ENCODE results near the gene ADAMTS3.

Gene ADAMTS3

DNA sequence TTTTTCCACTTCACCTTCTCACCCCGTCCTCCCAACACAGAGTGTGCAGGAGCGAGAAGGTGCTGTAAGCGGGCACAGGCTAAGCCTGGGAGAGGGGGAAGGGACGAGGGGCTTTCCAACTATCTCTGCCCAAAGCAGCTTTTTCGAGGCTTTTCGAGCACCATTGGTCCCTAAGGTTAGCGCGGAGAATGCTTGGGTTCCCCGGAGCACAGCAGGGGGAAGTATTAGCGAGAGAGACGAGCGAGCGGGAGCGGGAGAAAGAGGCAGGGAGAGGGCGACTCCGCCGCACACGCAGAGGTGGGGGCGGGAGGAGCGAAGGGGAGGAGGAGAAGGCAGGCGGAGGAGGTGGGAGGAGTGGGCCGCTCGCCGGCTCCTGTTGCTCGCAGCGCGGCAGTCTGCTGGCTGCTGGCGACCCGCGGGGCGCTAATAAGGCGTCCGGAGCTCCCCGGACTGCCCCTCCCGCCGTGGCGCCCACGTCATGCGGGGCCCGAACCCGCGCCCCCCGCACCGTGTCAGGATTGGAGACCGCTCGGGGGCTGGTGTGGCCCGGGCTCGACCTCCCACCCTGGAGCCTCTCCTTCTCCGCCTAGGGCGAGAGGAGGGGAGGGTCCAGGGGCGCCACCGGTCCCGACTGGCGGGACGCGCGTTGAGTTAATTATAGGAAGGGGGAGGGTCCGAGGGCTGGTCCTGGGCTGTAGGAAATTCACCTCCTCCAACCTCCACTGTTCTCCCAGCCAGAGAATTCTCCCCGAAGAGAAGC is at the start of gene ADAMTS3:
TSS of gene ADAMTS3 (minus strand) at position 263 of the 760 bp plus-strand sequence. CDS start 459 bp downstream, outside the sequence.
- DNase-seq (ENCODE audit: low spot score), result no peak

DNA sequence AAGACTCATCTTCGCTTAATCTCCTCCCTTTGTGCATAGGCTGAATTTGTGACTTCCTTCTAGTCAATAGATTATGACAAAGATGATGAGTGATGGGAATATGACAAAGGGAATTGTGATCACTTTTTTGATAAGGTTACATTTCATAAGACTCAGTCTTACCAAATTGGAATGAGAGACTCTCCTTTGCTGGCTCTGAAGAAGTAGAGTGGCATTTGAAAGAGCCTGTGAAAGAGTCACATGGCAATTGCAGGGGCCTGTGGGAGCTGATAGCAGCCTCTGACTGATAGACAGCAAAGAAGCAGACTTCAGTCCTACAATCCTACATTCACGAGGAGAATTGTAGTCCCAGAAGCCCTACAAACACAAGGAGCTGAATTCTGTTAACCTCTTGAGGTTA is 44.9 kb upstream of the ADAMTS3 start:
- no peak for DNase-seq (ENCODE audit: low spot score)

DNA sequence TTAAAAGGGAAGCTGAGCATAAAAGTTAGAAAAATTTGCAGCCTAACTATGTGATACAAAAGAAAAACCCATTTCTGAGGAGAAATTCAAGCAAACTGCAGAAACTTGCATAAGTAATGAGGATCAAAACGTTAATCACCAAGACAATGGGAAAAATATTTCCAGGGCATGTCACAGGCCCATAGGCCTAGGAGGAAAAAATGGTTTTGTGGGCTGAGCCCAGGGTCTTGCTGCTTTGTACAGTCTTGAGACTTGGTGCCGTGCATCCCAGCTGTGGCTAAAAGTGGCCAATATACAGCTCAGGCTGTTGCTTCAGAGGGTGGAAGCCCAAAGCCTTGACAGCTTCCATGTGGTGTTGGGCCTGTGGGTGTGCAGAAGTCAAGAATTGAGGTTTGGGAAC is 37.7 kb upstream of the ADAMTS3 start:
- DNase-seq (ENCODE audit: low spot score), result no peak

DNA sequence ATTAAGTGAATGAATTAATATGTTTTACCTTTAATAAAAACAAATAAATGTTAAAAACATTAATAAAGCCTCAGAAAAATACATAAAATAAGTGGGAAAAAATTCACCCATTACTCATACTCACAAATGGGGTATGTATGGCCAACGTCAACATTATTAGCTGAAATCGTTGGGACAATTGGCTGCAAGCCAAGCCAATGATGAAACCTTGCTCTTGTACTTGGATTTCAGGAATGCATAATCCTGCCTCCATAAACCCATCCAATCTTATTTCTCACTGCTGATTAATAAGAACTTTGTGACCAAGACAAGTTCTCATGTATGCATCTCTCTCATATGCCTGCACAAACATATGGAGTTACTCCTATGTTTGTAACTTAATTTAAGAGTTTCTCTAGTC is 35.3 kb upstream of the ADAMTS3 start:
- no peak for DNase-seq (ENCODE audit: low spot score)

DNA sequence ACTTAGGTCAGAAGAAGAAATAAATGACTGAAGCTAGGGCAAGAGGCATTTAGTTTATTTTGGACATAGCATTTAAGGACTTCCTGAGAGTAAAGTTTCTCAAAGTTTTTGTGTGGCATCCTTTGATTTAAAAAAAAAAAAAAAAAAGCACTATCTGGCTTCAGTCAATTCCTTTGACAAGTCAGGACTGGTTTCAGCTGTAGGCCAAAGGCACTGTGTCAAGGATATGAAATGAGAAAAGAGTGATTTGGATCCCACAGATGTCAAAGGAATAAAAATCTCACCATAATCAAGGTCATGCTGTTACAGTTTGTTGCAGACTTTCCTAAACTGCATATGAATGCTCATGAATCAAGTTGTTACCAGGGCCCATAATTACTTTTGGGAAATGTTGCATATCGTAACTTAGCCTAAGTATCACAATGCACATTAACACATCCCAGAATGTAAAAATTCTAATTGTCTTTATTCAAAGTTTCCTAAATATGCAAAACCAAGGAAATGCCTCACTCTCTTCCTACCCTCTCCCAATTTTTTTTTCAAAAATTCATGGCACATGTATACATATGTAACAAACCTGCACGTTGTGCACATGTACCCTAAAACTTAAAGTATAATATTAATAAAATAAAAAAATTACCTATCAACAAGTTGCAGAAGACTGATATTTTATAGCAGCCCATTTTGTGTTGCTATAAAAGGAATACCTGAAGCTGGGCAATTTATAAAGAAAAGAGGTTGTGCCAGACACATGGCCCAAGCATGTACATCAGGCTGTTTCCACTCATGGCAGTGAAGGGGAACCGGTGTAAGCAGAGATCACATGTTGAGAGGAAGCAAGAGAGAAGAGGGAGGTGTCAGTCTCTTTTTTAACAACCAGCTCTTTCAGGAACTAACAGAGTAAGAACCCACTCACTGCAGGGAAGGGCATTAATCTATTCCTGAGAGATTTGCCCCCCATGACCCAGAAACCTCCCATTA is 33.7 kb upstream of the ADAMTS3 start:
- DNase-seq (ENCODE audit: low spot score), result no peak

DNA sequence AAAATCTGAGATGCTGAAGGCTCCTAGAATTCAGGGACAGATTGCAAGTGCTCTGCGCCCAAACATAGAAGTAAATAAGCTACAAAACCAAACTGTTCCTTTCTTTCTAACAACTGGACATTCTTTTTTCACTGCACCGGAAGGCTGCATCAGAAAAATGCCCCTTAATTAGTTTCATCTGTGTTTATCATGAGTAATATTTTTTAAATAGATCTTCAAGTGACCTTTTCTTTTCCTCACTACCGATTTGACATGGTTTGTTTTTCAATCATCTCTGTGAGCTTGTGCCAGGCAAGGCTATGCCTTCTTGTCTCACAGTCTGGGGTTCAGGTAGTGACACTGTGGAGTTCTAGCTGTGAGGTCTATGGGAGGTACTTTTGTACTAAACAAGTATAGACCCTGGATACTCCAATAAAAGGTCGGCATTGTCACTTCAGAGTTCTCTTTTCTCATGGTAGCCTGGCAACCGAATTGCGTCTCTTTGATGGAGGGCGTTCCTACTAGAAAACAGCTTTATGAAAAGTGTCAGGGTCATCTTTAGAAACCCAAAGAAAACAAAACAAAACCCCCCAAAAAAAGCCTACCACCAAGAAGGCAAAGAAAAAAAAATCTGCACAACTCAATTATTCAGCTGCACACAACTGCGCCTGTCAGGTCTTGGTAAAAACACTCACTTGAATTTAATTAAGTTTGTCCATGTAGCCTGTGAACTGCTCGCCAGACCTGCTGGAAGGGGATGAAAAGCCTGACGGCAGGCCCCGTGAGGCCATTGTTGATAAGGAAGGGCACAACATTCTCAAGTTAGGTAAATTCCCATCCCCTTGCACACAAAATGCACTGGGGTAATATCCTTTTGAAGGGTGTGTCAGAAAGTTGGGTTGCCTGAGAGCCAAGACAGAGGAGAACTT is 22.8 kb upstream of the ADAMTS3 start:
- no peak for DNase-seq (ENCODE audit: low spot score)

DNA sequence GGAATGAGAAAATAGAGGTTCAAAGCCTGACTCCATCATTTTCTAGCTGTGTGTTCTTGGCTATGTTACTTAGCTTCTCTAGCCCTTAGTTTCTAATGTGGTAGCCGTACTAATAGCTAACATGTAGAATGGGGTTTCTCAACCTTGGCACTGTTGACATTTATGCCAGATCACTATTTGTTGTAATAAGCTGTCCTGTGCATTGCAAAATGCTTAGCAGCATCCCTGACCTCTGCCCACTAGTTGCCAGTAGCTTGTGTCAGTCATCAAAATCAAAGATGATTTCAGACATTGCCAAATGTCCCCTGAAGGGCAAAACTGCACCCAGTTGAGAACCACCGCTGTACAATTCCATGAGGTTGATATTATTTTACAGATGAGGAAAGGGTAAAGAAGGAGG is 18.3 kb upstream of the ADAMTS3 start:
- DNase-seq (ENCODE audit: low spot score), result no peak

DNA sequence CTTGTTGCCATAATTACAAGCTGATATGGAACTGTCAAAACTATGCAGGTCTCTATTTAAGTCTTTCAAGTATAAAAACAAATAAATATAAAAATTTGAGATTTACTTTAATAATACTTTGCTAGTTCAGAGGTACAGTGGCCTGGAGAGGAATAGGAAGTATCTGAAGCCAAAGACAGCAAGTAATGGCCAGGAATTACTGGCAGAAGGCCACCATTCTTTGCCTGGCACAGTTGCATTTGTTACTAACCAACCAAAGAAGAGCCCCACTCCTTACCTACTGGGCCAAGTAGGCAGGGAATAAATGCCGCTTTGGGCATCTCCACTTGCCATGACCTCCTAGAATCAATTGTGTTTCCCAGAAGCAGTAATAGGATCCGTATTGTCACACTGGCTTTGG is 13.8 kb upstream of the ADAMTS3 start:
- DNase-seq (ENCODE audit: low spot score), result no peak

DNA sequence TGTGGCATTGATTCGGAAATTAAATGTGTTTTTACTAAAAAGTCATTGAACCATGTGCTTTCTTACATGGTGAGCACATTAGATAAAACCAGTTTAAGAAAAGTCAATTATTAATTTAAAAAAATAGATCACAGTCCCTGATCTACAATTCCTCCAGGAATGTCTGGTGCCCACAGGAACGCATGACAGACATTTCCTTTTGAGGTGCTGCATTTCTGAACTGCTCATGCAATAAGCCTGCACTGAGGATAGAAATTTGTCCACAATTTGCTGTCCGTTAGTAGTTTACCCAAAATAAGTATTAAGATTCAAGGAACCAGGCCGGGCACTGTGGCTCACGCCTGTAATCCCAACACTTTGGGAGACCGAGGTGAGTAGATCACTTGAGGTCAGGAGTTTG is 8.2 kb upstream of the ADAMTS3 start:
- no peak for DNase-seq (ENCODE audit: low spot score)

DNA sequence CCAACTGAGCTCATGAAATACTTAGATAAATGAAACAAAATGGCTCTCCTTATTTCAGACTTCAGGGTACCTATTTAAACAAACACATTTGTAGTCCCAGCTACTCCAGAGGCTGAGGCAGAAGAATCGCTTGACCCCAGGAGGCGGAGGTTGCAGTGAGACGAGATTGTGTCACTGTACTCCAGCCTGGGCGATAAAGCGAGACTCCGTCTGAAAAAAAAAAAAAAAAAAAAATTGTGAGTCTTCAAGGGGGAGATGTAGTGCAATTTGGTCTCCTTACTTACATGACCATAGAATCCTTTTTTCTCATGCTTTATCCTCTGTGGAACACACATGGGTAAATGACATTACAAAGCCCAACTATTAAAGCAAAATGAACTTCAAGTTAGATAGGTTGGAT is 2.3 kb upstream of the ADAMTS3 start:
- no peak for DNase-seq (ENCODE audit: low spot score)

DNA sequence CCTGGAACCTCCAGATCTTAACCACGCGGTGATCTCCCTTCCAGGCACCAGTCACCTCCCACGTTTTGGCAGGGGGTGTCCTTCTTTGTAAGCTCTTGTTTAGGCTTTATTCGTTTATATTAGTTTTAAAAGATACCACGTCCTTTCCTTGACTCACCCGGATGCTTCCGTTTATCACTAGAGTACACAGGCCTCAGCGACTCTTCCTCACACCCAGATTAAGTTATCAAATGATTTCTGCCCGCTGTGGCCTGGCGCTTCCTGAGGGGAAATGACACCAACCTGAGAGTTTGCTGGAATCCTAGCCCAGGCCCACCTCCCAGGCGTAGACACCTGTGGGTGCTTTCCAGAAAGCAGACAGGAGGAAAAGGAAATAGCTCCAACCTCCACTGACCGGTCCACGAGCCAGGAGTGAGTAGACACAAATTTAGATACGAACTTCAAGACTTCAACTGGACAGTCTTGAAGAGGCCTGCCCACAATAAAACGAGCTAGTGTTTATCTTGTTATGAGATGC is 756 bp upstream of the ADAMTS3 start:
- DNase-seq (ENCODE audit: low spot score), result no peak

DNA sequence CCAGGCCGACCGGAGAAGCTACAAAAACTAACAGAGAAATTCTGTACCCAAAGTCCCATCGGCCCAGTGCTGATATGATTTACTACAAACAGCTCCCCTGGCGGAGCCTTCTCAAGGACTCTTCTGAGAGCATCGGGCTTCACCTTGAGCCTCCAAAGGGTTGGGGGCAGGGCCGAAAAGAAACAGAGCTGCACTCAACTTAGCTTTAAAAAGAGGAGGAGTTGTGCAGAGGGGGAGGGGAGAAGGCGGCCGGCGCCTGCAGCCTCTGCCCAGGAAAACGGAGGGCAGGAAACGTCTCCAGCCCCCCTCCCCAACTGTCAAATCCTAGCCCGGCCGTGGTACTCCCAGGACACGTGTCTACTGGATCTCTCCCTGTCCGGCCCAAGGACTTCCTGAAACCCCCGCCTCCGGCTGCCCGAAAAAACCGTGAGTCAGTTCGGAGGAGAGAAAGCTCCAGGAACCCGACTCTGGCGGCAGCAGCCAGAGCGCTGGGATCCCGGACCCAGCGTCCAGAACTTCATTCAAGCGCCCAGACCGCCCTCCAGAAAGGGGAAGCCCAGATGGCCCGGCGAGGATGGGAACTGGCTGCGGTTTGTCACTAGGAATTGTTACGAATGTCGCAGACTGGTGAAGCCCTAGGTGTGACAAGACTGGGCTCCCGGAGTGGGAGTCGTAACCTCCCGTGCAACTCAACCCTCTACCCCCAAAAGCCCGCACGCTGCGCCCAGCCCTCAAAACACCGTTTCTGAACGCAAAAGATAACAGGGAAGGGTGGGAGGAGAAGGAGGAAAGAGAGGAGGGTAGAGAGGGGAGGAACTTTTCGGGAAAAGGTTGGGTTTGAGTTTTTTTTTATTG is 973 bp downstream of the ADAMTS3 start:
- peak; percentile 18 for DNase-seq (ENCODE audit: low spot score)

DNA sequence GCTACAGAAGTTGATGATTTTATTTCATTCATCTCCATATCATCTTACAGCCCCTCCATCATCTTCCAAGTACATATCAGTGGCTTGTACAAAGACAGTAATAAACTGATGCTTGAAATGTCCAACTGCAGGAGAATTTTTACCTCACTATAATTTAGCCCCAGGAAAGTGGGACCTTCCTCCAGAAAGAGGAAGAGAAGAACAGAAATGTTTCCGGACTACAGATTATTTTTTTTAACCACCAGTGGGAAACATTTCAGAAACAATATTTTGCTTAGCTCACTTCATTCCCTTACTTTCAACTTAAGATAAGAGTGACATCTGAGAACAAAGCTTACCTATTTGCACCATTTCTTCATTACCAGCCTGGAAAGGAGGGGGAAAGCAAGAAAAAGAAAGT is 2.0 kb downstream of the ADAMTS3 start:
- no peak for DNase-seq (ENCODE audit: low spot score)

DNA sequence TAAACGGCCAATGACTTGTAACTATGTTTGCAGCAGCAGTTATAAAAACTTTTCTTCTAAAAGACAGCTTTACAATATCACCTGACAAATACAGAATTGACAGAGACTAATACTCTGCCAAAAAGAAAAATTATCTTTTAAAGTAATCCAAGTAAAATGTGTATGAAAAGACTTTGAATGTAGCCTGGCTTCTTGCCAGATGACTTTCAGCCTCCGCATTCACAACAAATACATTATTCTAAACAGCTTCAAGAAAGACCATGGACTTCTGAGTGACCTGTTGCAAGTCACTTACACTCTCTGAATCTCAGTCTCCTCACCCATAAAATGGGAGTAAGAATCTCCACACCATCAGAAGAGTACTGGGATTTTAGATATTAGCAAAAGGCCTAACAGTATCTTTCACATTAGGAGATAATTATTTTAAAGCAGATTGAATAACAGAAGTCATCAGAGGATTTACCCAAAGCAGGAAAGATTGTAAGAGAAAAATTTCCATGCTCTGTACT is 2.5 kb downstream of the ADAMTS3 start:
- no peak for DNase-seq (ENCODE audit: low spot score)

DNA sequence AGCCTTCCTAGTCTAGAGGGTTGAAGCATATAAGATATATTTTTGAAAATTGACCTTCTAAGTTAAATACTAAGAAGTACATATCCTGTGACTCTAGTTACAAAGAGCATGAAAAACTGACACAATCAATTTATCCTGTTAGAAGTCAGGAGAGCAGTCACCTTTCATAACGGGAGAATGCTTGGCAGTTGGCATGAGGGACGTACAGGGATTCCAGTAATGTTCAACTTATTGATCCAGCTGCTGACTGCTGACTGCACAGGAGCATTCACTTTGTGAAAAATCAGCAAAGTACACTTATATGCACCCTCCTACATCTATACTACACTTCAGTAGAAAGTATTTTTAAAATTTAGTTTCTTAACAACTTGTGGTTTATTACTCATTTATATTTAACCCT is 4.2 kb downstream of the ADAMTS3 start:
- DNase-seq (ENCODE audit: low spot score), result no peak

DNA sequence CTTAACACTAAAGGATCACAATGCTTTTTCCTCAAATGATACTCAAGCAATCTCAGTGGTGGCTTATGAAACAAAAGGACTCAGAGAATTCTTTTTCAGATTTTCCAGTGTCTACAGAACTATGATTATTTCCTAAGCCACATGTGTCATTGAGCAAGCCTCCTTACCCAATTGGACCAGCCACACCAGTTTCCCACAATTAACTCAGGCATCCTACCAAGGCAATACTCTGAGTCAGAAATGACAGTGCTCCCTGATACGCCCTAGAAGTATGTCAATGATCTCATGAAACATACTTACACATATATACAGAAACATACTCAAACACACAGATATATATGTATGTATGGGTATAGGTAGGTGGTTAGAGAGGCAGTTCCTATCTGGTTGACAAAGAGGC is 4.8 kb downstream of the ADAMTS3 start:
- no peak for DNase-seq (ENCODE audit: low spot score)

DNA sequence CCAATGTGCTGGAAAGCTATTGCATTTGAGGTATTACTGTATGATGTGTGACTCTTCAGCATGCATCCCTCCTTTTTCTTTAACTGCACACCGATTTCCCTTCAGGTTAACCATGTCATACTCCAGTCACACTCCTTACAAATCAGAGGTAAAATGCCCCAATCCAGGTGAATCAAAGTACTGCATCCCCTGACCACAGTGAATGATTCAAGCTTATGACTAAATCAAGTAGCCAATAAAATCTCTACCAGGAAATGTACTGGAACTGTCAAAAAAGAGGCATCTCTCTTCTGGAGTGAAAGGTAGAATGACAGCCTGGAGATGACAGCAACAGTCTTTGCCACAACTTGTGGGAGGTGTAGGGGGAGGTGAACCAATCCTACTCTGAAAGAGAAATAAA is 10.4 kb downstream of the ADAMTS3 start:
- DNase-seq (ENCODE audit: low spot score), result no peak

DNA sequence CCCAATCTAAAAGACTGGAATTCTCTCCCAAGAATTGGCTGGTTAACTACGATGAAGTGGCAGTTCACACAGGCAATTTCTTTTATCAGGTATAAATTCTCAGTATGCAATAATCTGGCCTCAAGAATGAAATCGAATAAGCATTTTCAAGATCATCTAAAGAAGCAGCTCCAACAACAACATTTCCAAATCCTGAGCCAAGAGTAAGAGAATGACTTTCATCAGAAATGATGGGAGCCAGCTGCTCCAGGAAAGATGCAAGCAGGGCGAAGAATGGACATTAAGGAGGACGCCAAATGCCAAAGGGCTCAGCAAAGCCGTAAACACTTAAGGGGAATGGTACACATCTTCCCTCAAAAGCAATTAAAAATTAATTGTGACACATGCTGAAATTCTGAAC is 12.0 kb downstream of the ADAMTS3 start:
- no peak for DNase-seq (ENCODE audit: low spot score)

DNA sequence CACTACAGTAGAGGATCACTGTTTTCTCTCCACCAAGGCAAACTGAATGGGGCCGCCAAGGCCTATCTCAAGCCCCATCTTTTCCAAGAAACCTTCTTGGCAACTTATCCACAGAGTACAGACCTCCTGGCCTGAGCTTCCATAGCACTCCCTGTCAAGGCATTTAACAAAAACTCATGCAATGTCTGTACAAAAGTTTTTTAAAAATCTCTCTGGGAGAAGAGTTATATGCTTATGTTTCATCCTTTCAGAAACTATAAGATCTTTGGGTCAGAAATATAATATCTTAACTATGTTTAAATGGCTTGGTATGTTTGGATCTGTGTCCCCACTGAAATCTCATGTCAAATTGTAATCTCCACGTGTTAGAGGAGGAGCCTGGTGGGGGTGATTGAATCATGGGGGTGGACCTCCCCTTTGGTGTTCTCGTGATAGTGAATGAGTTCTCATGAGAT is 13.6 kb downstream of the ADAMTS3 start:
- DNase-seq (ENCODE audit: low spot score), result no peak

DNA sequence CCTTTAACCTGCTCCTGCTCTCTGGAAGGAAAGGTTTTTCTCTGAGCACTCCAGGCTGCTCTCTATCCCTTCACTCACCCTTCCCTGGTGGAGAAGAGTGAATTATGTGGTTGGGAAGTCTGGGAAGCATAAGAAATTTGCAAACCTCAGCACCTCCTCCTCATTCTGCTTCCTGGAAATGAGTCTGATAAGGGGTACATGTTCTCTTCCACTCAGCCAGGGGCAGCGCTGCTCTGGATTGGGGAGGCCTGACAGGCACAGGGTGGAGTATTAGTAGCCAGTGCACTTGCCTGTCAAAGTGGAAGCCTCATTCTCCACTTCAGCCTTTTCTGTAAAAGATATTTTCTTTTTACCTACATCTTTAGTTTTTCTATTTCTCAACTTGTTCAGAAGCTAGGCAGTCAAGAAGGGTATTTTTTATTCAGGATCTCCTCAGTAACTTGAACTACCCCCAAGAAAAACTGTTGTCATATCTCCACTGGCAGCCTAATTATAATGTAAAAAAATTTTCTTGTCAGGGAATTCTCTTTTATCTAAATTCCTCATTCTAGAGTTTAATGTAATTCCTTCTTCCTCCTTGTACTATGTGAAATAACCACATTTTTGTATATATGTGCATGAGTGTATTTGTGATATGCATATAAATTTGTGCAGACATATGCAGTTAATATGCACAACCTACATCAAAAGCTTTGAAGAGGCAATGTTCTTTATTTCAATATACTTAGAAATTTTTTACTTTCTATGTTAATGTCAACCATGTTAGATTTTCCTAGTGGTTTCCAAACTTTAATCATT is 15.3 kb downstream of the ADAMTS3 start:
- DNase-seq (ENCODE audit: low spot score), result no peak

Data from SW480 (cell line).